ENCODE results near the gene CAT. TPM values are rescaled to one million over a fixed set of nuclear protein-coding genes. Genes with fewer than 3 reads are reported as not detected.

The CAT gene
- total RNA-seq, 1 experiment from 2014 or later, result 134 TPM

DNA sequence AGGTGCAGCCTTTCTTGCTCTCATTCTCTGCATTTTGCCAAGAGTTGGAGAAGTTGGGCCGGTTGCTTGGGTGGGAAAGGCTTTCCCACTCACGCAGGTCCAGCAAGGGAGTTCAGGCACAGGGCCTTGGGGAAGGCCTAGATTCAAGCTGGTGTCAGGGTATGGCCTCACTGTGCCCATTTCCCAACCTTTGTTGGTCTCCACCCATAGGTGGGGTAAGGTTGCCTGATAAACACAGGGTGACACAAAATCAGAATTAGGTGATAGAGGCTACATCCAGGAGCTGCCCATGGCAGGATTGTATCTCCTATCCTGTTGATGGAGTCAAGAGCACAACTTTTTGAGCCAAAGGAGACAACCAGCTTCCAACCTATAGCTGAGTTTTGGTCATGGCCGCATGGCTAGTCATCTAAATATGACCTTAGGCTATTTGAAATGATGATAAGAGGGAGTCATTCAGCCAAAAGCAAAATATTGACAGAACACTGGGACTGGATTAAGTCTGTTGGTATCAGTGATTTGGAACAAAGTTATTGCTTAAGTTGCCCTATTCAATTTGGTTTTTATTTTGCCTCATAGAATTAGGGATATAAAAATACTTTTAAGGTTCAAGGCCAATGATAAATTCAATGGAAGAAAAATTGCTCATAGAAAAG lies 20.9 kb downstream of the CAT start:
- no peak for DNase-seq (ENCODE audit: low spot score)

DNA sequence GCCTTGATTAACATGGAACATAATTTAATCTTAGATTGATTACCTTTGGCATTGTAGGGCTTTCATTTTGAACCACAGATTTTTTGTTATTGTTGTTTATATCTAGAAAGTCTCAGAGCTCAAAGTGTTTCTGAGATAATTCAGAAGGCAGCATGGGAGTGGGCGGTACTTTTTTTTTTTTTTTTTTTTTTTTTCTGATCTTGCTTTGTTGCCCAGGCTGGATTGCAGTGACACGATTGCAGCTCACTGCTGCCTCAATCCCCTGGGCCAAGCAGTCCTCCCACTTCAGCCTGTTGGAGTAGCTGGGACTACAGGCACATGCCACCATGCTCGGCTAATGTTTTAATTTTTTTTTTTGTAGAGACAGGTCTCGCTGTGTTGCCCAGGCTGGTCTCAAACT lies 21.5 kb downstream of the CAT start:
- DNase-seq (ENCODE audit: low spot score), result no peak

DNA sequence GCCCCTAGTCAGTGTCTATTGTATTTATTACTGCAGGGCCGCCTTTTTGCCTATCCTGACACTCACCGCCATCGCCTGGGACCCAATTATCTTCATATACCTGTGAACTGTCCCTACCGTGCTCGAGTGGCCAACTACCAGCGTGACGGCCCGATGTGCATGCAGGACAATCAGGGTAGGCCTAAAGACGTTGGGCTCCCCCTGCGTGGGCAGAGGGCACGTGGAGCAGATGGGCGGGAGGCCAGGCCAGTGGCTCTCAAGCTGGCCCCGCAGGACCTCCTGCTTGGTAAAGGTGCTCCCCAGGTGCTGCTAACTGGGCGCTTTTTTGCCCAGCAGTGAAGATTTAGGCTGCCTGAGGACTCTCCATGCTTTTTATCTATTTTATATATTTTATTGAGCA lies 22.5 kb downstream of the CAT start:
- no peak for DNase-seq (ENCODE audit: low spot score)

DNA sequence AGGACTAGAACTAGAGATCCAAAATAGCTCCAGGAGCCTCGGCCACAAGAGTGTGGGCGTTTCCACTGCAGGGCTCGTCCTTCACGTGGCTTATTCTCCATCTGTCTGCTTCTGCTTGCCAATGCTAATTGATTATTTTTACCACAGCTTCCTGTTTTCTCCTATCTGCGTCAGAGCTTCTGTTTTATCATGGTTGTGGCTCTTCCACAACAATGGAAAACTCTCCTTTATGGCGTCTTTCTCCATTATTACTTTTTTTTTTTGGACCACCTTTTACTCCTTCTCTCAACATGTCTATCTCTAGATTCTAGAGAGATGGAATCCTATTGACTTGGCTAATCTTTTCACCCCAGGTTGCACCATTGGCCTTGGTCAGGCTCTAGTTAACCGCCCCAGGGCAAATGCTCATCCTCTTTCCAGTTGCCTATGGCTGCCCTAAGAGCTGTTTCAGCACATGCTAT lies 25.9 kb downstream of the CAT start:
- no peak for DNase-seq (ENCODE audit: low spot score)

DNA sequence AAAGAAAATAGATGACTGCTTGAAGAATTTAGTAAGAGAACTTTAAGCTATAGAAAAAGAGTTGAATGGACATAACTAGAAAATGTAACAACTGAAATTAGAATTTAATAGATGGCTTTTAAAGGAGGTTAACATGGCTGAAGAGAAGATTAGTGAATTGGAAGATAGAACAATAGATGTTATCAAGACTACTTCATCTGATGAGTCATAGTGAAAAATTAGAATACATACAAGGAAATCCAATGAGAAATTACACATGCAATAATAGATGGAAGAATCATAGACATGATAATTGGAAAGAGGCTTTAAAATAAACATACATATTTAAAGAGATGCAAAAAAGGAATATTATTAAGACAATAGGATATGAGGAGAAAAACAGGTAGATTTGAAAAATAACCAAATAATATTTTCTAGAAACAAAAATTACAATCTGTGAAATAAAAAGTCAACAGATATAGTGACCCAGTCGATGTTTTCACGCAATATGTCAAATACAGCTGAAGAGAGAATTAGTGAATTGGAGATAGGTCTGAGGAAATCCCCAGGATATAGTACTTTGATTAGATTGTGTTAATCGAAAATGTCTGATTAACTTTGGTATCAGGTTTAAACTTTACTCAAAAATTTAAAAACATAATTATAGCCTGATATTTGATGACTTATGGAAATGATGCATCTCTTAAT lies 28.2 kb downstream of the CAT start:
- no peak for DNase-seq (ENCODE audit: low spot score)

DNA sequence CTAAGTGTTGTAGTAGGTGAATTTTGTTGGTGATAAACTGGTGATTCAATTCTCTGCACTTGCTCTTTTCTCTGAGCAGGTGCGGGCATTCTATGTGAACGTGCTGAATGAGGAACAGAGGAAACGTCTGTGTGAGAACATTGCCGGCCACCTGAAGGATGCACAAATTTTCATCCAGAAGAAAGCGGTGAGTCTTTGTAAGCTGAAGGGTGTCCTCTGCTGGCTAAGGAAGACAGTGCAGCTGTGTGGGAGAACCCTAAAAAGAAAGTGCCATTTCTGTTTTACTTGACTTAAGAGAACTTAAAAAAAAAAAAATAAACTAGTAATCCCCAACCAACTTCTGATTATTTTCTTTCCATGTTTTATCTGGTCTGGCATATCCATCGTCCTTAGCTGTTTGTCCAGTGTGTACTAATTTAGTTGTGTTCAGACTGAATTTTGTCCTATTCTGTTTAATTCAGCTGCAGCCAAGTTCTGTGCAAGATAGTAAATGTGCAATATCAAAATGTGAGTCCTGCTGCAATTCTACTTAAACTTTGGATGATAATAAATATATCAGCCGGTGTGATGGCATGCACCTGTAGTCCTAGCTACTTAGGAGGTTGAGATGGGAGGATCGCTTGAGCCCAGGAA lies 29.6 kb downstream of the CAT start:
- peak; percentile 37 for DNase-seq (ENCODE audit: low spot score)

DNA sequence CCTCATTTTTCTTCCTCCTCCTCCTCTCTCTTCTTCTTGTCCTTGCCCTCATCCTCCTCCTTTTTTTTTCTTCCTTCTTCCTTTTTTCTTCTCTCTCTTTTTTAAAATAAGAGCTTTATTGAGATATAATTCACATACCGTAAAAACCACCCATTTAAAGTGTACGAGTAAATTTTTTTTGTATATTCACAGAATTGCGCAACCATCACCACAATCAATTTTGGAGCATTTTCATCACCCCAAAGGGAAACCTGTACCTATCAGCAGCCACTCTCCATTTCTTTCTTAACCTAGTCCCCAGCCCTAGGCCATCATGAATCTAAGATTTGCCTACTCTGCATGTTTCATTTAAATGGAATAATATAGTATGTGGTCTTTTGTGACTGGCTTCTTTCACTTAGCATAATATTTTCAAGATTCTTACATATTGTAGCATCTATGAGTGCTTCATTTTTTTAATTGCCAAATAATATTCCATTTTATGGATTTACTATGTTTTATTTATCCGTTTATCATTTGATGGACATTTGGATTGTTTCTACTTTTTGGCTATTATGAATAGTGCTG lies 35.0 kb downstream of the CAT start:
- no peak for DNase-seq (ENCODE audit: low spot score)

DNA sequence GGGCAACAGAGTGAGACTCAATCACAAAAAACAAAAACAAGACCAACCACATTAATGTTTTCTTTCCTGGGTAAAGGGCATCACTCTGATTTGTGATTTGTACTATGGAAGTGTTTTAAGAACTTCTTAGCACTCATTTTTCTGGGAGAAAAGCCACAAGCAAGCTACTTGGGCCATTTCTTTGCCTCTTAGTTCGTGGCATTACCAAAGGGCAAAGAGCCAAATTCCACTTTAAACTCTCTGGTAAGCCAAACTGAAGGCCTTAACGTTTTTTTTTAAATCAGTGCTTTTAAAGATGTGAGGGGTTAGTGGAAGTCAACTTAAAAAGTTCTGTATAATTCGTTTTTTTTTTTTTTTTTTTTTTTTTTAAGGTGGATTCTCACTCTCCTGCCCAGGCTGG lies 36.9 kb downstream of the CAT start:
- DNase-seq (ENCODE audit: low spot score), result no peak

DNA sequence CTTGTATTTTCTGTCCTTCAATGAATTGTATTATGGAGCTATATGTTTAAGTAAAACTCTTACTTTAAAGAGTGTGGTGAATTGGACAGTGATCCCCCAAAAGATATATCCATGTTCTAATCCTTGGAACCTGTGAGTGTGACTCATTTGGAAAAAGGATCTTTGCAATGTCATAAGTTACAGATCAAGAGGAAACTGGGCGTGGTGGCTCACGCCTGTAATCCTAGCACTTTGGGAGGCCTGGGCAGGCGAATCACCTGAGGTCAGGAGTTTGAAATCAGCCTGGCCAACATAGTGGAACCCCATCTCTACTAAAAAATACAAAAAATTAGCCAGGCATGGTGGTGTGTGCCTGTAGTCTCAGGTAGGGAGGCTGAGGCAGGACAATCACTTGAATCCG lies 38.1 kb downstream of the CAT start:
- DNase-seq (ENCODE audit: low spot score), result no peak

DNA sequence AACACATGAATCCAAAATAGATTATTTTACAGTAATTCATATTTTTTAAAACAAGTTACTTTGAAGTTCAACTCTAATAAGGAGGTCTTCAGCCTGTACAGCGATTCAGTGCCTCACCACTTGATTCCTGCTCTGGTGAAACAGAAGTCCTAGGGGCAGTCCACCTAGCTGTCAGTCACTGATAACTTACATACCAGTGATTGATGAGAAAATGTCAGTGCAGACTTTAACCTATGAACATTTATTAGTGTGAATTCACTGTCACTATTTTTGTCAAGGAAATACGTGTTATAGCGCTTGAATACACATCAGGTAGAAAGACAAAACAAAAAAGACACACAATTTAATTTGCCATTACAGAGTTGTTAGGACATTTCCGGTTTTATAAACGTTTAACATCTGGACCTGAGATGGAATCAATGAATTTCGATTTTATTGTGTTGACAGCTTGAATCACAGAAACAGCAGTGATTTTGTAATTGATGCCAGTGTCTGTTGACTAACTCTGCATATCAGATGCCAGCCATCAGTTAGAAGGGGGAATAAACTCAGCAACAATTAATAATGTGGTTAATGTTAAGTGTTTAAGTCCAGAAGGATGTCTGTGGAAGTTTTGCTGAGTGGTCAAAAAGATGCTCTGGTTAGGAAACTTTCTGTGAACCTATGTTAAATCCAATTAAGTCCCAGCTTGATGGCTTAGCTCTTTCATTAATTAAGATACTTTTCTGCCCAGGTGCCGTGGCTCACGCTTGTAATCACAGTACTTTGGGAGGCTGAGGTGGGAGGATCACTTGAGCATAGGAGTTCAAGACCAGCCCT lies 40.3 kb downstream of the CAT start:
- DNase-seq (ENCODE audit: low spot score), result no peak

DNA sequence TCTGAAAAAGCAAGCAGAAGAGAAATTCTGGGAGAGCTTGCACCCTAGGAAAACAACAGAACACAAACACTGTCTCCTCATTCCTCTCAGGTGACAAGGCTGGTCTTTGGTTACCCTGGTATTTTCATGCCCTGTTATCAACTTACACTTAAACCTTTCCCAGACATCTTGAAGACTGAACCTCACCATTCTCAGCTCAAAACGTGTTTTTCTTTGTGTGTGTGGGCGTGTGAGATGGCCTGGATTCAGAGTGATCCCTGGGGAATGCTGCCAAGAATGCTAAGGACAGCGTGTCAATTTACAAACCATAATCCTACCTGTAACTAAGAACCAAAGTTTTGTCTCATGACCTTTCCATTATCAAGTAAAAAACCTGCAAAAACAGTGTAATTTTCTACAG lies 41.6 kb downstream of the CAT start:
- no peak for DNase-seq (ENCODE audit: low spot score)

DNA sequence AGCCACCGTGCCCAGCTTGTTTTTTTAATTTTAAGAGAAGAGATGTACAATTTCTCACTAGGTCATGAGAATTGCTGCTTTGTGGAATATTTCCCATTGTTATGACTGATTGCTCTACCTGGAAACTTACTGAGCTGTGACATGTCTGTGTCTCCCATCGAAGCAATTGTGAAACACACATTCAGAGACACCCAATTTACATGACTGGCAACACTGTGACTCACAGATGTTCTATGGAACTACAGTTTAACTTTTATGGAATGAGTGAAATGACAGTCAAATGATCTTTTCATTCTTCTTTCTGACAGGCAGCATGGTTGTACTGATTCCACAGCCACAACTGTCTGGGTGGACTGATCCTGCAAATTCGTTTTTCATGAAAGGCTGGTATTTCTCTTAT lies 42.6 kb downstream of the CAT start:
- no peak for DNase-seq (ENCODE audit: low spot score)

DNA sequence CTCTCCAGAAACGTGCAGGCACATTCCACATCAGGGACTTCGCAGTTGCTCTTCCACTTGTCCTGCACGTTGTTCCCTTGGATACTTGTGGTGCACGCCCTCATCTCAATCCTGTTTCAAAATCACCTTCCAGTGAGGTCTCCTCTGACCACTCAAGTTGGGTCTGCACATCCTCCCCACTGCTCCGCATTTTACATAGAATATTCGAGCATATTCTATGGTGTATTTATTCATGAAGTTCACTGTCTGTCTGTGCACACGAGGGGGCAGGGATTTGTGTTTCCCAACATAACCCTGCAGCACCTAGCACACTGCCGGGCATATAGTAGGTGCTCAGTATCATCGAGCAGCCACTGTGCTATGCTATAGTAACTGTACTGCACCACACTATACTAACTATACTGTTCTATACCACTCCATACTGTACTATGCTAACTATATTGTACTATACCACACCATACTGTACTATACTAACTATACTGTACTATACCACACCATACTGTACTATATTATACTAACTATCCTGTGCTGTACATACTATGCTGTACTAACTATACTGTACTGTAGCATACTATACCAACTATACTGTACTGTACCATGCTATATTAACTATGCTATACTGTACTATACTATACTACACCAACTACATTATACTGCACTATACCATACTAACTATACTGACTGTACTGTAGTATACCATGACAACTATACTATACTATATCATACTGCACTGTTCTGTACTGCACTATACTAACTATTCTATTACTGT lies 44.6 kb downstream of the CAT start:
- DNase-seq (ENCODE audit: low spot score), result no peak

DNA sequence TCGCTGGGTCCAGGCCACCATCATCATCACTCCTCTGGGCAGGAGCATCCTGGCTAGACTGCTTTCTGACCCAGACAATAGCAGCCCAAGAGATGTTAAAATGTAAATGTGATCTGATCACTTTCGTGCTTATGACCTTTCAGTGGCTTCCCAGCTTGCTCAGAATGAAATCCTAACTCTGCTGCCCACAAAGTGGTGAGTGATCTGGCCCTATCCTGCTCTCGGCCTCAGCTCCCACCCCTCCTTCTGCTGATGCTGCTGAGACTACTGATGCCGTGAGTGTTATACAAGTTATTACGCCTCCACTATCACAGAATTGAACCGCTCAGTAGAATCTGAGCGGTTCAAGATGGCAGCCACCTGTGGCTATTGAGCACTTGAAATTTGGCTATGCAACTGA lies 48.7 kb downstream of the CAT start:
- DNase-seq (ENCODE audit: low spot score), result no peak

DNA sequence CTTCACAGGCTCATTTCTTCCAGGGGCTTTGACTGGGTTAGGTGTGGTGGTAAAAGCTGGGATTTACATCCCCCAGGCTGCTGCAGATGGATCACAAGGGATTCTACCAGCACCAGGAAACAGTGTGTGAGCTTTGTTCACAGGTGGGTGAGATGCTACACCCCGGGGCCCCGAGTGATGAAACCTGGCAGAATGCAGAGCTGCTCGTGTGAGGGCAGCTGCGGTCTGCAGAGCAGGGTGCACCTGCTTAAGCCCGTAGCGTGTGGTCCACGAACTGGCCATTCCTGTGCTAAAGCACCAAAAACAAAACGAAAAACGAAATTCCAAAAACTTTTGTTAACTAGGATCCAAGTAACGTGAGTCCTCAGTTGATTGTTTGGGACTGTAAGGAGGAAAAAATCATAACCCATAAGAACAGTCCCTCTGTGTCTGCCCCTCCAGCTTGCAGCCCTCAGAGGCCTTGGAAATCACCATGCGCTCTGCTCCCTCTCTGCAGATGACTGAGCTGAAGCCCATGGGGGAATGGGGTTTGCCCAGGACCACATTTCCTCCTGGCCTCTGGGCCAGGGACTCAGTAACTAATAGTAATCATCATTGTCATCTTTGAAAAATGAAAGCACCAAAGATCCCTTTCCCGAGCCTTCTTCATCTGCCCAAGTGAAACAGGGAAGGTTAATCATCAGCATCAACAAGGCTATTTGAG lies 50.3 kb downstream of the CAT start:
- DNase-seq (ENCODE audit: low spot score), result no peak

DNA sequence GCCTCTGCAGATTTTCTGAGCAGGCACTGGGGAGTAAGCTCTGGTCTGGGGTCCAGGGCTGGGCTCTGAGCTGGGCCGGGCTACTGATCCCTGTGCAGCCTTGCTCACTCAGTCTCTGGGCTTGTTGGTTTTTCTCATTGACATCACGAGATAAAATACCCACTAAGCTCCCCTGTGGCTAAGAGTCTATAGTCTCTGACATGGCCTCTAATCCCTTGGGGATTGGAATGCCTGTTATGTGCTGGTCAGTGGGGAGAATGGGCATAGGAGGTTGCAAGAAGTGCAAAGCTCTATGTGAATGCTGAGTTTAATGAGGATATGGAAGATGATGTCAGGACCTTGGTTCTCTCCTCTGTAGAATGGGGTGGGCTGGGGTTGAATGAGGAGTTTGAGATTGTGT lies 51.6 kb downstream of the CAT start:
- no peak for DNase-seq (ENCODE audit: low spot score)

DNA sequence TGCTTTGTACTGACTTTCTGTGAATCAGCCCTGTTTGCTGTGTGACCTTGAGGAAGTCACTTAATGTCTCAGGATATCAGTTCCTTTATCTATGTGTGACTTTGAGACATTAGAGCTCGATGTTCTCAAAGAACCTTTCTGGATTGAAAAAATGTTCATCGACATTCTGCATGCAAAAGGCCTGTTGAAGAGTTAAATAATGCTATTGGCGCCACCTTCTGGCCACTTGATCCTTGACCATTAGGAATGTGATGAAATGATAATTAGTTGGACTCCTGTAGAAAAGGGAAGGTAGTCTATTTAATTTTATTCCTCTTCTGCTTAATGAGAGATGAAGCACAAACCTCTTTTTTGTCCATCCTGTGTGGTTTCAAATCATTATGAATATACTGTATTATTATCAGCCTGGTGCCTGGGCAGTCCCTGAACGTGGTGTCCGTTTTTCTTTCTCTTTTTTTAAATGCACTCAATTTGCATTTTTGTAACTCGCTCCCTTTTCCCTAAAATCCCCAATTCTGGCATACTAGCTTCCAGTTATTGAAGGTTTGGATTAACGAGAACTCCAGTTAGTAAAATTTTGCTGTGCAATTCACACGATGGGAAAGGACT lies 54.2 kb downstream of the CAT start:
- peak; percentile 72 for DNase-seq (ENCODE audit: low spot score)

DNA sequence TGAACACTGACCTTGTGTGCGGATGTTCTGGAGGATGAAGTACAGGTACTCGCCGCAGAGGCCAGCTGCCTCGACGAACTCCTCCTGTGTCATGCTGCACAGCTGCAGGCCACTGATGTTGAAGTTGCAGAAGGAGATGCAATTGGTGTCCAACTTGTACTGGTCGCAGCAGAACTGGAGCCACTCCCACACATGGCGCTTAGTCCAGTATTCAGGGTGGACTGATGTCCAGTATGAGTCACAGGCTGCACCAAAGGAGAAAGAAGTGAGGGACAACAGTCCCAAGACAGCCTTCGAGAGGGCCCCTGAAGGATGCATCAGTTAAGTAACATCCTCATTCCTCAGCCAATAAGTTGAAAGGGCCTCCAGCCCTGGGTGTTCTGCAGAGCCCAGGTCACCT lies 54.7 kb downstream of the CAT start:
- no peak for DNase-seq (ENCODE audit: low spot score)

DNA sequence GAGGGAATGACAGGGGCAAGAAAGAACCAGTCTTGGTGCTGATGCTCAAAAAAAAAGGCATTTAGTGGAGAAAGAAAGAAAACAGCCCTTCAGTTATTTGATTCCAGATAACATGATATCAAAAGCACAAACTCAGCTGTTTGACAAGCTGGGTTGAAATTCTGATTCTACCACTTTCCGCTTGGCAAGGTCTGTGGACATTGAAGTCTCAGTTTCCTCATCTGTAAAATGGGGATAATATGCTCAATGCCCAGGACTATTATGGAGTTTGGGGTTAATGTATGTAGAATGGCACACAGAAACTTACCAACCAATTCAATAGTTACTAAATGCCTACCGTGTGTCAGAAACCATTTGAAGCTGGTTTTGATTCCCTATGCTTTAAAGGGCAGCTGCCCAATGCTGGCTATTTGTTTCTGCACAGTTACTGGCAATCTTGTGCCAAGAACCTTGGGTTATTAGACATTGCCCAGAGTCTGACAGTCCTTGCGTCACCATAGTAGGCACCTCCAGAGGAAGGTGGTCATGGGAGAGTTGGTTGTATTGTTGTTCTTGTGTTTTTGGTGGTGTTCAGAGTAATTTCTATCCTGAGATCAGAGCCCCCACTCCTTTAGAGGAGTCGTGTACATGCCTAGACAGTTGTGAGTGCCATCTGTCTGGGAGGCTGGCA lies 55.3 kb downstream of the CAT start:
- no peak for DNase-seq (ENCODE audit: low spot score)

All from H4 (cell line).